ENCODE results near the gene ZBED4.

Gene ZBED4

GRCh38 chr22:49872347-49872746, 18.7 kb downstream of the ZBED4 start:
- Histone ChIP-seq H3K9me2 (replicated peaks; ENCODE audit: insufficient read depth, low read length) (no peaks in the 10 kb centered on the region), H3K9ac (ENCODE audit: low read length) (no peak overlapping the region), H4K20me1 (ENCODE audit: low read depth, low read length) (no peaks in the 10 kb centered on the region), H3K79me2 (ENCODE audit: insufficient read depth, low read length) (peaks cover 92% of the 10 kb centered on the region), H3K4me3 (ENCODE audit: insufficient read depth, low read length, poor library complexity, severe bottlenecking) (no peak overlapping the region), H3K9me3 (ENCODE audit: insufficient read depth, low read length) (no peaks in the 10 kb centered on the region), H3K27me3 (ENCODE audit: low read length) (no peaks in the 10 kb centered on the region), H2AFZ (ENCODE audit: low read depth, low read length, severe bottlenecking) (no peak overlapping the region), H3K27ac (ENCODE audit: low read depth, low read length) (no peak overlapping the region), H3K4me2 (ENCODE audit: low read depth, low read length, poor library complexity, severe bottlenecking) (no peak overlapping the region), H3F3A (ENCODE audit: insufficient read depth) (no peaks in the 10 kb centered on the region), H3K36me3 (ENCODE audit: low read length) (peaks cover 5% of the 10 kb centered on the region; the same call in 1 of the 2 replicates)
- TF ChIP-seq EZH2phosphoT487 (conservative IDR thresholded peaks at IDR 0.05; ENCODE audit: low read length) (no peak), CTCF (IDR thresholded peaks at IDR 0.05; ENCODE audit: insufficient read depth, low read length, poor library complexity, severe bottlenecking) (no peak)

- no peaks in the 10 kb centered on the region for H3K27me3 ChIP-seq (ENCODE audit: low read length)
- H4K20me1 ChIP-seq (ENCODE audit: low read depth, low read length), result no peaks in the 10 kb centered on the region
- H2AFZ ChIP-seq (ENCODE audit: low read depth, low read length, severe bottlenecking), result no peak overlapping the region
- H3K4me2 ChIP-seq (ENCODE audit: low read depth, low read length, poor library complexity, severe bottlenecking), result no peak overlapping the region
- TF ChIP-seq EZH2phosphoT487 (conservative IDR thresholded peaks at IDR 0.05; ENCODE audit: low read length) (no peak), CTCF (IDR thresholded peaks at IDR 0.05; ENCODE audit: insufficient read depth, low read length, poor library complexity, severe bottlenecking) (no peak)
- peaks cover 92% of the 10 kb centered on the region for H3K79me2 ChIP-seq (ENCODE audit: insufficient read depth, low read length)
- no peaks in the 10 kb centered on the region for H3F3A ChIP-seq (ENCODE audit: insufficient read depth)
- no peaks in the 10 kb centered on the region for H3K9me3 ChIP-seq (ENCODE audit: insufficient read depth, low read length)
- no peak overlapping the region for H3K27ac ChIP-seq (ENCODE audit: low read depth, low read length)
- H3K9ac ChIP-seq (ENCODE audit: low read length), result no peak overlapping the region
- H3K36me3 ChIP-seq (ENCODE audit: low read length), result no peaks in the 10 kb centered on the region; the same call in 1 of the 2 replicates
- no peak overlapping the region for H3K4me3 ChIP-seq (ENCODE audit: insufficient read depth, low read length, poor library complexity, severe bottlenecking)
- no peaks in the 10 kb centered on the region for H3K9me2 ChIP-seq (replicated peaks; ENCODE audit: insufficient read depth, low read length)
Measured at GRCh38 chr22:49873228-49873940, 19.7 kb downstream of the ZBED4 start.

GRCh38 chr22:49877642-49878041, 24.0 kb downstream of the ZBED4 start:
- H3K27ac ChIP-seq (ENCODE audit: low read depth, low read length), result no peak overlapping the region
- H2AFZ ChIP-seq (ENCODE audit: low read depth, low read length, severe bottlenecking), result no peak overlapping the region
- H3K4me3 ChIP-seq (ENCODE audit: insufficient read depth, low read length, poor library complexity, severe bottlenecking), result no peak overlapping the region
- no peaks in the 10 kb centered on the region for H3K9me3 ChIP-seq (ENCODE audit: insufficient read depth, low read length)
- no peaks in the 10 kb centered on the region for H3K9me2 ChIP-seq (replicated peaks; ENCODE audit: insufficient read depth, low read length)
- peaks cover 3% of the 10 kb centered on the region; the same call in 1 of the 2 replicates for H4K20me1 ChIP-seq (ENCODE audit: low read depth, low read length)
- TF ChIP-seq CTCF (IDR thresholded peaks at IDR 0.05; ENCODE audit: insufficient read depth, low read length, poor library complexity, severe bottlenecking) (no peak), EZH2phosphoT487 (conservative IDR thresholded peaks at IDR 0.05; ENCODE audit: low read length) (no peak)
- no peaks in the 10 kb centered on the region for H3K36me3 ChIP-seq (ENCODE audit: low read length)
- no peaks in the 10 kb centered on the region for H3K27me3 ChIP-seq (ENCODE audit: low read length)
- no peak overlapping the region for H3K4me2 ChIP-seq (ENCODE audit: low read depth, low read length, poor library complexity, severe bottlenecking)
- peaks cover 90% of the 10 kb centered on the region for H3K79me2 ChIP-seq (ENCODE audit: insufficient read depth, low read length)
- H3F3A ChIP-seq (ENCODE audit: insufficient read depth), result no peaks in the 10 kb centered on the region
- H3K9ac ChIP-seq (ENCODE audit: low read length), result no peak overlapping the region
